ENCODE results near the gene MAGT1.
"Not testable (repeated sequence)": the region's sequence is repeated elsewhere in the genome, so short reads cannot be mapped to it uniquely, and the experiment has no call there.

Gene MAGT1

DNA sequence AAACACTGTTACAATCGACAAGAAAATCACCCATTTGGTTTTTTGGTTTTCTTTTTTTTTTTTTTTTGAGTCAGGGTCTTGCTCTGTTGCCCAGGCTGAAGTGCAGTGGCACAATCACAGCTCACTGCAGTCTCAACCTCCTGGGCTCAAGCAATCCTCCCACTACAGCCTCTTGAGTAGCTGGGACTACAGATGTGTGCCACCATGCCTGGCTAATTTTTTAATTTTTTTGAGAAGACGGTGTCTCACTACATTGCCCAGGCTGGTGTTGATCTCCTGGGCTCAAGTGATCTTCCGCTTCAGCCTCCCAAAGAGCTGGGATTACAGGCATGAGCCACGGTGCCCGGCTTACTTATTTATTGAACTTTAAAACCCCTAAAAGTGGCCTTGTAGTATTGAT lies 63.7 kb downstream of the MAGT1 start:
- not testable (repeated sequence) for DNase-seq (ENCODE audit: low read depth)

DNA sequence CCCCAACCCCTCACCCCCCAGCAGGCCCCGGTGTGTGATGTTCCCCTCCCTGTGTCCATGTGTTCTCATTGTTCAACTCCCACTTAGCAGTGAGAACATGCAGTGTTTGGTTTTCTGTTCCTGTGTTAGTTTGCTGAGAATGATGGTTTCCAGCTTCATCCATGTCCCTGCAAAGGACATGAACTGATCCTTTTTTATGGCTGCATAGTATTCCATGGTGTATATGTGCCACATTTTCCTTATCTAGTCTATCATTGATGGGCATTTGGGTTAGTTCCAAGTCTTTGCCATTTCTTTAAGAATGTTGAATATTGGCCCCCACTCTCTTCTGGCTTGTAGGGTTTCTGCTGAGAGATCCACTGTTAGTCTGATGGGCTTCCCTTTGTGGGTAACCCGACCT lies 73.2 kb downstream of the MAGT1 start:
- not testable (repeated sequence) for DNase-seq (ENCODE audit: low read depth)

DNA sequence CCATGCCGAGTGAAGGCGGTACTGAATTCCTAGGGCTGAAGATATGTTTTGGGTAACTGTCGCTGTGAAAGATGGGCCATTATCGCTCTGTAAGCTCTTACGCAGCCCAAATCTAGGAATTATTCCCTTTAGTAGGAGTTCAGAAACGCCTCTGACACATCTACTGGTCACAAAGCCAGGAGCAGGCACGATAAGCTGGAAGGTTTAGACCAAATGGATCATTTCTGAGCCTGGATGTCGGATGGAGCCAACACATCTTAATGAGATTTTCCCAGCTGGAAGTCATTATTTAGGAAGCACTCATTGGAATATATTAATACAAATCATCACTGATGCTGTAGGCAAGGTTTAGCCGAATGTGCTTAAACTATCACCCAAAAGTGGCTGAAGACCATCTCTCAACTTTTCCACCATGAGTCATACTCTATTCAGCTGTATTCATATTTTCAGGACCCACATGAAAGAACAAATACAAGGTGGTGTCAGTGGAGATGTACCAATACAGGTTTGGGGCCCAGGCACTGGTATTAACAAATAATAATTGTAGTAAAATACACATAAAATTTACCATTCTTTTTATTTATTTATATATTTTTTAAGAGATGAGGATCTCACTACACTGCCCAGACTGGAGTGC lies 75.0 kb downstream of the MAGT1 start:
- DNase-seq (ENCODE audit: low read depth) = no peak

DNA sequence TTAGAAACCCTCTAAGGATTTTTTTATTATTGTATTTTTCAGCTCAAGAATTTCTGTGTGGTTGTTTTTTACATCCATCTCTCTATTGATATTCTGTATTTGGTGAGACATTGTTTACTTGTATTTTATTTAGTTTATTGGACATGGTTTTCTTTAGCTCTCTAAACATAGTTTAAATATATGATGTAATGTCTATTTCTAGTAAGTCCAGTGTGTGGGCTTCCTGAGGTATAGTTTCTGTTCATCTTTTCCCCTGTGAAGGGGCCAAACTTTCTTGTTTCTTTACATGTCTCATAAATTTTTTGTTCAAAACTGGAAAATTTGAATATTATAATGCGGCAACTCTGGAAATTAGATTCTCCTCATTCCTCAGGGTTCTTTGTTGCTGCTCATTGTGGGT lies 81.0 kb downstream of the MAGT1 start:
- DNase-seq (ENCODE audit: low read depth) = no peak

DNA sequence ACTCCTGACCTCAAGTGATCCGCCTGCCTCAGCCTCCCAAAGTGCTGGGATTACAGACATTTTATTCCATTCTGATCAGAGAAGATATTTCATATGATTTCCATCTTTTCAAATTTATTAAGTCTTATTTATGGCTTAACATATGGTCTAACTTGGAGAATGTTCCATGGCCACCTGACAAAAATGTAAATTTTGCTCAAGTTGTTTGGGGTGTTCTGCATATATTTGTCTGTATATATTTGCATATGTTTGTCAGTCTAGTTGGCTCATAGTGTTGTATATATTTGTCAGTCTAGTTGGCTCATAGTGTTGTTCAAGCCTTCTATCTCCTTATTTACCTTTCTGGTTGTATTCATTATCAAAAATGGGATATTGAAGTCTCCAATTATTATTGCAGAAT lies 93.0 kb downstream of the MAGT1 start:
- no peak for DNase-seq (ENCODE audit: low read depth)

DNA sequence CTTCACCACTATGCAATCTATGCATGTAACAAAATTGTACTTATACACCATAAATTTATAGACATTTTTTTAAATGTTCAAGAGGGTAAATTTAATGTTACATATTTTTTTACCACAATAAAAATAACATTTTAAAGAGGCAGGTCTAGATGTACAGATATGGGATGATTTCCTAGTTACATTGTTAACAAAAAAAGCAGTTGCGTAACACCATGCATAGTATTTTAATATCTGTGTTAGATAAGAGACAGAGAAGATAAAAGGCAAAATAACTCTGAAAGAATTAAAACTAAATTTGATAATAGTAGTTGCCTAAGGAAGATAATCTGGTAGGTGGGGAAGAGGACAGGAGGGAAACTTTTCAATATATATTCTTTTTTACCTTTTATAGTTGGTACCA lies 100.1 kb downstream of the MAGT1 start:
- DNase-seq (ENCODE audit: low read depth) = no peak

DNA sequence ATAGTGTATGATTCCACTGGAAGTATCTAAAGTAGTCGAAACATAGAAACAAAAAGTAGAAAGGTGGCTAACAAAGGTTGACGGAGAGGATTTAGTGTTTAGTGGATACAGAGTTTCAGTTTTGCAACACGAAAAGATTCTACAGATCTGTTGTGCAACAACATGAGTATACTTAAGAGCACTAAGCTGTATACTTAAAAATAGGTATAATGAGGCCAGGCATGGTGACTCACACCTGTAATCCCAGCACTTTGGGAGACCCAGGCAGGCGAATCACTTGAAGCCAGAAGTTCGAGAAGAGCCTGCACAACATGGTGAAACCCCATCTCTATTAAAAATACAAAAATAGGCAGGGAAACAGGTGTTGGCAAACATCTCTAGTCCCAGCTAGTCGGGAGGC lies 101.3 kb downstream of the MAGT1 start:
- no peak for DNase-seq (ENCODE audit: low read depth)

DNA sequence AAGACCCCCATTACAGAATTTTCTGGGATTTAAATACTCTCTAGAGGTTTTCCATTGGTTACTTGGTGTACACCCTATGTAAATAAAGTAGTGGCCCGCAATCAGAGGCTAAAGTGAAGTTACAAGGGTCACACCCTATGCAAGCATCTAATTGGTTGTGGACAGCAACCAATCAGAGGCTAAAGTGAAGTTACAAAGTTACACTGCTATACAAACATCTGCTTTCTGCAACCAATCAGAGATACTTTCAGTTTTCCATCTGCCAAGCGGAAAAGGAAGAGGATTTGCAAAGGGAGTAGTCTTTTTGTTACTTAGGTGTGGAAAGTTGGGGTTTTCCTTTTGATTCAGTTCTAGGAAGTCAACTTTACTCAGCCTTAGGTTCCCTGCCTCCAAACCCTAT lies 107.2 kb downstream of the MAGT1 start:
- DNase-seq (ENCODE audit: low read depth) = peak; percentile 21

DNA sequence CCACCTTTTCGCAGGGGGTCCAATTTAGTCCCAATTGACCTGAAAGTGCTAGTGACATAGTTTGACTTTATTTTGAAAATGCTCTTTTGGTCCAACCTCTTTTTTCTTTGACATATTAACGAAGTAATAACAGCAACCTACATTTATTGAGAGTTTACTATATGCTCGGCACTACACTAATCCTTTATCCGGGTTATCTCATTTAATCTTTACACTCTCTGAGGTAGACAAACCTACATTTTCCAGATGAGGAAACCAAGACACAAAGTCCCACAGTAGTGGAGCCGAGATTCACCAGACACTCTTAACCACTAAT lies 108.9 kb downstream of the MAGT1 start:
- DNase-seq (ENCODE audit: low read depth) = no peak

DNA sequence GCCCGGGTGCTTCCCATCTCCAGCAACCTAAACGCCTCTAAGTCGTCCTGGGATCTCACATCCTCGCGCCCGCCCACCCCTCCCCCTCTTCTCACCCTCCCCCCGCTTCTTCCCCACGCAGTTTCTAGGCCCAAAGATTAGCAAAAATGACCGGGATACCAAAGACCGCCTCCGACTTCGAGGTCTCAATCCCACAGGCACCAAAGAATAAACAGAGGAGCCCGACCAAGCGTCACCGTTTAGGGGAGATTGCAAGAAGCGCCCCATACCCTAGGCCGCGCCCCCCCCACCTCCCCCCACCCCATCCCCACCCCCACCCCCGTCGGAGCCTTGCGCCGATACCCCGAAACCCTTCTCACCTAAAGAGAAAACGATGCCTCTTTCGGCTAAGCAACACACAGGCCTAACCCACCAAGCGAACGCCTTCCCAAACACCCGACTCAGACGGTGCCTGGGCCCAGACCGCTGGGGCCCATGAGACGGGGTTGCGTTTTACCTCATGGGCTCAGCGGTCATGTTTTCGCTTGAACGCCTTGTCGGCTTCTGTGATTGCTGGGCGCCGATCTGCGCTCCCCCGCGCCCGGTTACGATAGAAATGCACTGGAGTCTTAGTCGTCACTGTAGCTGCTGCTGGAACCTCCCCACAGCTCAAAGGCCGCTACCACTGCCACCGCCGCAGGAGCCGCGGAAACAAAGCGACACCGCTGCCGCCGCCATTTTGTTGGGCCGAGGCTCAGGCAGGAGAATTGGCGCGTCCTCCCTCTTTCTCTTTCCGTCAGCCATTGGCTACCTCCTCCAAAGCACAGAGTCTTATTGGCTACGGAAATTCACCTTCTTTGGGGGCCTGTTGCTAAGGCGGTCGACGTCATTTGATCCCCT lies 109.5 kb downstream of the MAGT1 start, which contains the start of gene ATRX:
Gene ATRX, minus strand, starts transcription at position 731 of the 879 bp plus-strand sequence. Its CDS starts 215 bp downstream, at position 516.
- peak; percentile 59 for DNase-seq (ENCODE audit: low read depth)

DNA sequence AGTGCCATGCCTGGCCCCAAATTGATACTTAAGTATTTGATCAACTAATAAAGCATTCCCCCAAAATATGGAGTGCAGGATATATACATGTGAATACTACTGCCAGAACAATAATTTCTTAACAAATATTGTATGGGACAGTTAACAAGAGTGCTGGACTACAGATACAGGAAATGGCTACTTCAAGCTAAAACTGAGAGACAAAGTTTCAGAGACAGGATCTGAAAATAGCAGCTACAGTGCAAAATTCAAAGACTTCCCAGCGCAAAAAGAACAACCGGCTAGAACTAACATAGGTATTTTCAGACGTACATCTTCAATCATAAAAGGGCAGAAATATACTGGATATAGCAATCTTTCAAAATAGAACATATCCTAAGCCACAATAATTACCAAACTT lies 115.5 kb downstream of the MAGT1 start:
- no peak for DNase-seq (ENCODE audit: low read depth)

DNA sequence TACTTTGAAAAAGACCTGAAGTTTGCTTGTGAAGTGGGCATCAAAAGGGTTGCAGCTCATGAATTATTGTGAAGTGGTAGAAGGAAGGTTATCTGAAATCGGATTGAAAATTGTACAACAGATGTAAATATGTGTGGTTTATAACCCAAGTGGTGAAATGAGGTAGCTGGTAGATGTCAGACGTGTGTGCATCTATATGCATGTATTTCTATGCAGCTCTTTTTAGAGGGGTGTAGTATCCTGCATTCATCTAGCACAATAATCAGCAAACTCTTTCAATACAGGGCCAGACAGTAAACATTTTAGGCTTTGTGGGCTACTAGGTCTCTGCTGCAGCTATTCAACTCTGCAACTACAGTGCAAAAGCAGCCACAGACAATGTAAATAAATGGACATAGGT lies 118.6 kb downstream of the MAGT1 start:
- no peak for DNase-seq (ENCODE audit: low read depth)
